CMK (cell line): ENCODE data around the gene SLC38A1.

Source experiments
- DNase-seq: peaks from one replicate; pipeline ENCODE4 v3.0.0-alpha.2; 2010; ENCODE audit warnings: low read depth

The SLC38A1 gene

DNA sequence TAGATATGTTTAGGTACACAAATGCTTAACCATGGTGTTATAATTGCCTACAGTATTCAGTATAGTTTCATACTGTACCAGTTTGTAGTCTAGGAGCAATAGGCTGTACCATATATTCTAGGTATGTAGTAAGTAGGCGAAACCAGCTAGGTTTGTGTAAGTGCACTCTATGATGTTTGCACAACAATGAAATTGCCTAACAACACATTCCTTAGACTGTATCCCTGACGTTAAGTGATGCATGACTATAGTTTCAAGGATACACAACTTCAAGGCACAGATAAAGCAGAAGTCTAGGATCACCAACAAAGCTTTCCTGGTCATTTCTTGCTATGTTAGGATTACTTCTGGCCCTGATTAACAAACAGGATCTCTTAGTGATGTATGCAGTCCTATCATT, 135.1 kb downstream of the SLC38A1 start:
- no peak for DNase-seq
